WTC11 (cell line): Measurements from ENCODE around the gene FOXL2. TPM values are rescaled to one million over a fixed set of nuclear protein-coding genes. Genes with fewer than 3 reads are reported as not detected.

Source experiments
- CREB1 ChIP-seq: sonication (generic); formaldehyde crosslinking; IDR thresholded peaks from 2 replicates; pipeline ENCODE4 v1.8.0; 2023; ENCODE audit warnings: mild to moderate bottlenecking, missing genetic modification reagents
- ETV6 ChIP-seq: sonication (generic); formaldehyde crosslinking; IDR thresholded peaks from 2 replicates; pipeline ENCODE4 v1.8.1; 2022; ENCODE audit warnings: mild to moderate bottlenecking, missing genetic modification reagents
- GABPB1 ChIP-seq: sonication (generic); formaldehyde crosslinking; IDR thresholded peaks from 2 replicates; pipeline ENCODE4 v1.8.1; 2023; ENCODE audit warnings: mild to moderate bottlenecking, missing genetic modification reagents
- JUN ChIP-seq: sonication (generic); formaldehyde crosslinking; IDR thresholded peaks from 2 replicates; pipeline ENCODE4 v1.8.0; 2023; ENCODE audit warnings: mild to moderate bottlenecking, missing genetic modification reagents
- KAT7 ChIP-seq: sonication (generic); formaldehyde crosslinking; IDR thresholded peaks from 2 replicates; pipeline ENCODE4 v1.8.1; 2023; ENCODE audit warnings: missing genetic modification reagents, mild to moderate bottlenecking, borderline replicate concordance
- MYBL2 ChIP-seq: sonication (generic); formaldehyde crosslinking; IDR thresholded peaks from 2 replicates; pipeline ENCODE4 v1.8.1; 2023; ENCODE audit warnings: mild to moderate bottlenecking, moderate library complexity, missing genetic modification reagents
- NFYB ChIP-seq: sonication (generic); formaldehyde crosslinking; conservative IDR thresholded peaks from 2 replicates; pipeline ENCODE4 v1.8.0; 2022; ENCODE audit warnings: low read depth, missing genetic modification reagents
- OVOL2 ChIP-seq: fragments of 250-450 bp; sonication (Bioruptor Pico); IDR thresholded peaks from 2 replicates; pipeline ENCODE4 v1.9.0; 2021; ENCODE audit warnings: mild to moderate bottlenecking, borderline replicate concordance
- RELA ChIP-seq: sonication (generic); formaldehyde crosslinking; IDR thresholded peaks from 2 replicates; pipeline ENCODE4 v1.8.1; 2022; ENCODE audit warnings: missing genetic modification reagents, mild to moderate bottlenecking, borderline replicate concordance
- SMAD3 ChIP-seq: sonication (generic); formaldehyde crosslinking; IDR thresholded peaks from 2 replicates; pipeline ENCODE4 v1.8.0; 2022; ENCODE audit warnings: missing genetic modification reagents, mild to moderate bottlenecking, borderline replicate concordance
- TEAD1 ChIP-seq: sonication (generic); formaldehyde crosslinking; IDR thresholded peaks from 2 replicates; pipeline ENCODE4 v1.8.0; 2022; ENCODE audit warnings: mild to moderate bottlenecking, missing genetic modification reagents
- ZNF121 ChIP-seq: sonication (generic); formaldehyde crosslinking; IDR thresholded peaks from 2 replicates; pipeline ENCODE4 v1.8.0; 2023; ENCODE audit warnings: missing genetic modification reagents
- ZNF219 ChIP-seq: sonication (generic); formaldehyde crosslinking; IDR thresholded peaks from 2 replicates; pipeline ENCODE4 v1.8.0; 2023; ENCODE audit warnings: missing genetic modification reagents, mild to moderate bottlenecking, borderline replicate concordance
- ZNF263 ChIP-seq: sonication (generic); formaldehyde crosslinking; IDR thresholded peaks from 2 replicates; pipeline ENCODE4 v1.8.1; 2022; ENCODE audit warnings: low read depth, mild to moderate bottlenecking, moderate library complexity, missing genetic modification reagents
- ZNF416 ChIP-seq: fragments of 250-450 bp; sonication (Bioruptor Pico); IDR thresholded peaks from 2 replicates; pipeline ENCODE4 v1.9.0; 2021; ENCODE audit warnings: mild to moderate bottlenecking, inconsistent platforms
- ZNF671 ChIP-seq: fragments of 250-450 bp; sonication (Bioruptor Pico); IDR thresholded peaks from 2 replicates; pipeline ENCODE4 v1.8.0; 2021; ENCODE audit warnings: mild to moderate bottlenecking
- total RNA-seq: library from RNA; stranded (reverse); gene quantifications from 3 replicates; pipeline ENCODE4 v1.2.3, GENCODE V29; 2021
- TF ChIP-seq, protein P1 (sequence below): sonication (generic); formaldehyde crosslinking; IDR thresholded peaks from 2 replicates; pipeline ENCODE4 v1.8.1; 2022; ENCODE audit warnings: mild to moderate bottlenecking, moderate library complexity, missing genetic modification reagents
- TF ChIP-seq, protein P2 (sequence below): sonication (generic); formaldehyde crosslinking; IDR thresholded peaks from 2 replicates; pipeline ENCODE4 v1.8.1; 2023; ENCODE audit warnings: mild to moderate bottlenecking, missing genetic modification reagents
- TF ChIP-seq, protein P3 (sequence below): fragments of 250-450 bp; sonication (Bioruptor Pico); IDR thresholded peaks from 2 replicates; pipeline ENCODE4 v1.9.0; 2021; ENCODE audit warnings: mild to moderate bottlenecking
- TF ChIP-seq, protein P4 (sequence below): sonication (generic); formaldehyde crosslinking; IDR thresholded peaks from 2 replicates; pipeline ENCODE4 v1.8.1; 2023; ENCODE audit warnings: mild to moderate bottlenecking, missing genetic modification reagents, moderate library complexity
- TF ChIP-seq, protein P5 (sequence below): sonication (generic); formaldehyde crosslinking; IDR thresholded peaks from 2 replicates; pipeline ENCODE4 v1.8.0; 2022; ENCODE audit warnings: mild to moderate bottlenecking, missing genetic modification reagents
- TF ChIP-seq, protein P6 (sequence below): sonication (generic); formaldehyde crosslinking; IDR thresholded peaks from 2 replicates; pipeline ENCODE4 v1.8.1; 2023; ENCODE audit warnings: mild to moderate bottlenecking, missing genetic modification reagents
- TF ChIP-seq, protein P7 (sequence below): sonication (generic); formaldehyde crosslinking; IDR thresholded peaks from 2 replicates; pipeline ENCODE4 v1.8.0; 2022; ENCODE audit warnings: mild to moderate bottlenecking, missing genetic modification reagents
- TF ChIP-seq, protein P8 (sequence below): sonication (generic); formaldehyde crosslinking; IDR thresholded peaks from 2 replicates; pipeline ENCODE4 v1.8.0; 2023; ENCODE audit warnings: missing genetic modification reagents, mild to moderate bottlenecking, borderline replicate concordance

The FOXL2 gene
- total RNA-seq, 1 experiment from 2014 or later, result 1.4 TPM

DNA sequence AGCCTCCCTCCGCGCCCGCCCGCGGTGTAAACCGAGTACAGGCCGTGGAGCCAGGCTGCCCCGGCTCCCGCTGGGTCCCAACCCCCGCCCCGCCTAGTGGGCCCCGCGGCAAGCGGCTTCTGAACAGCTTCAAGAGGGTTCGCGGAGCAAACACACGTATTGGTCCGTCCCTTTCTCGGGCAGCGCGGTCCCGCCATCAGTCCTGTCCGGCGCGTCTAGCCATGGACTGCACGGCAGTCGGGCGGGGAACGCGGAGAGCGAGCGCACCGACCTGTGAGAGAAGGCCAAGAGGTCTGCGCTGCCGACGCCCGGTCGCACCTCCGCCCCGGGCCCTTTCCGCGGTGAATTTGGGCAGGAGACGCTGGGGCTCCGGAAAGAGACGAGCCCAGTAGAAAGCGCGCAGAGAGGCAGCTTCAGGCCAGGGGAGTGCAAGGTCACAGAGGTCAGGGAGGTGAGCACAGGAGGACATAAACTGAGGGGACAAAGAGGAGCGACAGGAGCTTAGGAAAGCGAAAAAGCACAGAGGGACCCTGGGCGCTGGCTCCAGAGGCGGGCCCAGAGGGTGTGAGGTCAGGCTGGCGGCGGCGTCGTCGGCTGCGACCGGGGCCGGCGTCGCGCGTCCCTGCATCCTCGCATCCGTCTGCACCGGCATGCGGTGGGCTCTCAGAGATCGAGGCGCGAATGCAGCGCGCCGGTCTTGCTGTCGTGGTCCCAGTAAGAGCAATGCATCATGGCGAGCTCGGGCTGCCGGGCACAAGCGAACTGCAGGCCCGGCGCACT, 1.8 kb downstream of the FOXL2 start (continued):
- TF ChIP-seq NFYB (CRISPR knock-in tag), result peak; percentile 29; the same call in 1 of the 2 replicates
- no peak for TF ChIP-seq ZNF416 (CRISPR knock-in tag)
- TF ChIP-seq, protein P1, sequence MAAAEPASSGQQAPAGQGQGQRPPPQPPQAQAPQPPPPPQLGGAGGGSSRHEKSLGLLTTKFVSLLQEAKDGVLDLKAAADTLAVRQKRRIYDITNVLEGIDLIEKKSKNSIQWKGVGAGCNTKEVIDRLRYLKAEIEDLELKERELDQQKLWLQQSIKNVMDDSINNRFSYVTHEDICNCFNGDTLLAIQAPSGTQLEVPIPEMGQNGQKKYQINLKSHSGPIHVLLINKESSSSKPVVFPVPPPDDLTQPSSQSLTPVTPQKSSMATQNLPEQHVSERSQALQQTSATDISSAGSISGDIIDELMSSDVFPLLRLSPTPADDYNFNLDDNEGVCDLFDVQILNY (CRISPR knock-in tag), result peak; percentile 25; the same call in 1 of the 2 replicates
- TF ChIP-seq OVOL2 (CRISPR knock-in tag), result no peak
- TF ChIP-seq, protein P2, sequence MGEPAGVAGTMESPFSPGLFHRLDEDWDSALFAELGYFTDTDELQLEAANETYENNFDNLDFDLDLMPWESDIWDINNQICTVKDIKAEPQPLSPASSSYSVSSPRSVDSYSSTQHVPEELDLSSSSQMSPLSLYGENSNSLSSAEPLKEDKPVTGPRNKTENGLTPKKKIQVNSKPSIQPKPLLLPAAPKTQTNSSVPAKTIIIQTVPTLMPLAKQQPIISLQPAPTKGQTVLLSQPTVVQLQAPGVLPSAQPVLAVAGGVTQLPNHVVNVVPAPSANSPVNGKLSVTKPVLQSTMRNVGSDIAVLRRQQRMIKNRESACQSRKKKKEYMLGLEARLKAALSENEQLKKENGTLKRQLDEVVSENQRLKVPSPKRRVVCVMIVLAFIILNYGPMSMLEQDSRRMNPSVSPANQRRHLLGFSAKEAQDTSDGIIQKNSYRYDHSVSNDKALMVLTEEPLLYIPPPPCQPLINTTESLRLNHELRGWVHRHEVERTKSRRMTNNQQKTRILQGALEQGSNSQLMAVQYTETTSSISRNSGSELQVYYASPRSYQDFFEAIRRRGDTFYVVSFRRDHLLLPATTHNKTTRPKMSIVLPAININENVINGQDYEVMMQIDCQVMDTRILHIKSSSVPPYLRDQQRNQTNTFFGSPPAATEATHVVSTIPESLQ, result 0 out of 2 replicates have a peak, but pooled peaks have one; percentile 70
- no peak for TF ChIP-seq GABPB1 (CRISPR knock-in tag)
- peak; percentile 32; the same call in 1 of the 2 replicates for TF ChIP-seq ZNF121 (CRISPR knock-in tag)
- TF ChIP-seq, protein P3, sequence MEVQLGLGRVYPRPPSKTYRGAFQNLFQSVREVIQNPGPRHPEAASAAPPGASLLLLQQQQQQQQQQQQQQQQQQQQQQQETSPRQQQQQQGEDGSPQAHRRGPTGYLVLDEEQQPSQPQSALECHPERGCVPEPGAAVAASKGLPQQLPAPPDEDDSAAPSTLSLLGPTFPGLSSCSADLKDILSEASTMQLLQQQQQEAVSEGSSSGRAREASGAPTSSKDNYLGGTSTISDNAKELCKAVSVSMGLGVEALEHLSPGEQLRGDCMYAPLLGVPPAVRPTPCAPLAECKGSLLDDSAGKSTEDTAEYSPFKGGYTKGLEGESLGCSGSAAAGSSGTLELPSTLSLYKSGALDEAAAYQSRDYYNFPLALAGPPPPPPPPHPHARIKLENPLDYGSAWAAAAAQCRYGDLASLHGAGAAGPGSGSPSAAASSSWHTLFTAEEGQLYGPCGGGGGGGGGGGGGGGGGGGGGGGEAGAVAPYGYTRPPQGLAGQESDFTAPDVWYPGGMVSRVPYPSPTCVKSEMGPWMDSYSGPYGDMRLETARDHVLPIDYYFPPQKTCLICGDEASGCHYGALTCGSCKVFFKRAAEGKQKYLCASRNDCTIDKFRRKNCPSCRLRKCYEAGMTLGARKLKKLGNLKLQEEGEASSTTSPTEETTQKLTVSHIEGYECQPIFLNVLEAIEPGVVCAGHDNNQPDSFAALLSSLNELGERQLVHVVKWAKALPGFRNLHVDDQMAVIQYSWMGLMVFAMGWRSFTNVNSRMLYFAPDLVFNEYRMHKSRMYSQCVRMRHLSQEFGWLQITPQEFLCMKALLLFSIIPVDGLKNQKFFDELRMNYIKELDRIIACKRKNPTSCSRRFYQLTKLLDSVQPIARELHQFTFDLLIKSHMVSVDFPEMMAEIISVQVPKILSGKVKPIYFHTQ, result no peak
- no peak for TF ChIP-seq ZNF263 (CRISPR knock-in tag)
- TF ChIP-seq ZNF671, result no peak
- TF ChIP-seq CREB1 (CRISPR knock-in tag), result no peak
- peak; percentile 91 for TF ChIP-seq TEAD1 (CRISPR knock-in tag)
- TF ChIP-seq, protein P4, sequence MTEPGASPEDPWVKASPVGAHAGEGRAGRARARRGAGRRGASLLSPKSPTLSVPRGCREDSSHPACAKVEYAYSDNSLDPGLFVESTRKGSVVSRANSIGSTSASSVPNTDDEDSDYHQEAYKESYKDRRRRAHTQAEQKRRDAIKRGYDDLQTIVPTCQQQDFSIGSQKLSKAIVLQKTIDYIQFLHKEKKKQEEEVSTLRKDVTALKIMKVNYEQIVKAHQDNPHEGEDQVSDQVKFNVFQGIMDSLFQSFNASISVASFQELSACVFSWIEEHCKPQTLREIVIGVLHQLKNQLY, result no peak
- TF ChIP-seq, protein P5, sequence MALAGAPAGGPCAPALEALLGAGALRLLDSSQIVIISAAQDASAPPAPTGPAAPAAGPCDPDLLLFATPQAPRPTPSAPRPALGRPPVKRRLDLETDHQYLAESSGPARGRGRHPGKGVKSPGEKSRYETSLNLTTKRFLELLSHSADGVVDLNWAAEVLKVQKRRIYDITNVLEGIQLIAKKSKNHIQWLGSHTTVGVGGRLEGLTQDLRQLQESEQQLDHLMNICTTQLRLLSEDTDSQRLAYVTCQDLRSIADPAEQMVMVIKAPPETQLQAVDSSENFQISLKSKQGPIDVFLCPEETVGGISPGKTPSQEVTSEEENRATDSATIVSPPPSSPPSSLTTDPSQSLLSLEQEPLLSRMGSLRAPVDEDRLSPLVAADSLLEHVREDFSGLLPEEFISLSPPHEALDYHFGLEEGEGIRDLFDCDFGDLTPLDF (CRISPR knock-in tag), result peak; percentile 86; the same call in 1 of the 2 replicates
- TF ChIP-seq, protein P6, sequence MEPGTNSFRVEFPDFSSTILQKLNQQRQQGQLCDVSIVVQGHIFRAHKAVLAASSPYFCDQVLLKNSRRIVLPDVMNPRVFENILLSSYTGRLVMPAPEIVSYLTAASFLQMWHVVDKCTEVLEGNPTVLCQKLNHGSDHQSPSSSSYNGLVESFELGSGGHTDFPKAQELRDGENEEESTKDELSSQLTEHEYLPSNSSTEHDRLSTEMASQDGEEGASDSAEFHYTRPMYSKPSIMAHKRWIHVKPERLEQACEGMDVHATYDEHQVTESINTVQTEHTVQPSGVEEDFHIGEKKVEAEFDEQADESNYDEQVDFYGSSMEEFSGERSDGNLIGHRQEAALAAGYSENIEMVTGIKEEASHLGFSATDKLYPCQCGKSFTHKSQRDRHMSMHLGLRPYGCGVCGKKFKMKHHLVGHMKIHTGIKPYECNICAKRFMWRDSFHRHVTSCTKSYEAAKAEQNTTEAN (CRISPR knock-in tag), result peak; percentile 73; the same call in 1 of the 2 replicates
- peak; percentile 88 for TF ChIP-seq SMAD3 (CRISPR knock-in tag)
- peak; percentile 75; the same call in 1 of the 2 replicates for TF ChIP-seq KAT7 (CRISPR knock-in tag)
- peak; percentile 77; the same call in 1 of the 2 replicates for TF ChIP-seq RELA (CRISPR knock-in tag)
- TF ChIP-seq, protein P7, sequence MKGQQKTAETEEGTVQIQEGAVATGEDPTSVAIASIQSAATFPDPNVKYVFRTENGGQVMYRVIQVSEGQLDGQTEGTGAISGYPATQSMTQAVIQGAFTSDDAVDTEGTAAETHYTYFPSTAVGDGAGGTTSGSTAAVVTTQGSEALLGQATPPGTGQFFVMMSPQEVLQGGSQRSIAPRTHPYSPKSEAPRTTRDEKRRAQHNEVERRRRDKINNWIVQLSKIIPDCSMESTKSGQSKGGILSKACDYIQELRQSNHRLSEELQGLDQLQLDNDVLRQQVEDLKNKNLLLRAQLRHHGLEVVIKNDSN, result peak; percentile 78
- TF ChIP-seq, protein P8, sequence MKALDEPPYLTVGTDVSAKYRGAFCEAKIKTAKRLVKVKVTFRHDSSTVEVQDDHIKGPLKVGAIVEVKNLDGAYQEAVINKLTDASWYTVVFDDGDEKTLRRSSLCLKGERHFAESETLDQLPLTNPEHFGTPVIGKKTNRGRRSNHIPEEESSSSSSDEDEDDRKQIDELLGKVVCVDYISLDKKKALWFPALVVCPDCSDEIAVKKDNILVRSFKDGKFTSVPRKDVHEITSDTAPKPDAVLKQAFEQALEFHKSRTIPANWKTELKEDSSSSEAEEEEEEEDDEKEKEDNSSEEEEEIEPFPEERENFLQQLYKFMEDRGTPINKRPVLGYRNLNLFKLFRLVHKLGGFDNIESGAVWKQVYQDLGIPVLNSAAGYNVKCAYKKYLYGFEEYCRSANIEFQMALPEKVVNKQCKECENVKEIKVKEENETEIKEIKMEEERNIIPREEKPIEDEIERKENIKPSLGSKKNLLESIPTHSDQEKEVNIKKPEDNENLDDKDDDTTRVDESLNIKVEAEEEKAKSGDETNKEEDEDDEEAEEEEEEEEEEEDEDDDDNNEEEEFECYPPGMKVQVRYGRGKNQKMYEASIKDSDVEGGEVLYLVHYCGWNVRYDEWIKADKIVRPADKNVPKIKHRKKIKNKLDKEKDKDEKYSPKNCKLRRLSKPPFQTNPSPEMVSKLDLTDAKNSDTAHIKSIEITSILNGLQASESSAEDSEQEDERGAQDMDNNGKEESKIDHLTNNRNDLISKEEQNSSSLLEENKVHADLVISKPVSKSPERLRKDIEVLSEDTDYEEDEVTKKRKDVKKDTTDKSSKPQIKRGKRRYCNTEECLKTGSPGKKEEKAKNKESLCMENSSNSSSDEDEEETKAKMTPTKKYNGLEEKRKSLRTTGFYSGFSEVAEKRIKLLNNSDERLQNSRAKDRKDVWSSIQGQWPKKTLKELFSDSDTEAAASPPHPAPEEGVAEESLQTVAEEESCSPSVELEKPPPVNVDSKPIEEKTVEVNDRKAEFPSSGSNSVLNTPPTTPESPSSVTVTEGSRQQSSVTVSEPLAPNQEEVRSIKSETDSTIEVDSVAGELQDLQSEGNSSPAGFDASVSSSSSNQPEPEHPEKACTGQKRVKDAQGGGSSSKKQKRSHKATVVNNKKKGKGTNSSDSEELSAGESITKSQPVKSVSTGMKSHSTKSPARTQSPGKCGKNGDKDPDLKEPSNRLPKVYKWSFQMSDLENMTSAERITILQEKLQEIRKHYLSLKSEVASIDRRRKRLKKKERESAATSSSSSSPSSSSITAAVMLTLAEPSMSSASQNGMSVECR, result peak; percentile 97
- TF ChIP-seq MYBL2 (CRISPR knock-in tag), result peak; percentile 59; the same call in 1 of the 2 replicates
- TF ChIP-seq JUN (CRISPR knock-in tag), result peak; percentile 95
- peak; percentile 92 for TF ChIP-seq ZNF219
- peak; percentile 88 for TF ChIP-seq ETV6 (CRISPR knock-in tag)
